Smooth muscle cell (in vitro differentiated cells): ENCODE data around the gene ABHD2. TPM values are rescaled to one million over a fixed set of nuclear protein-coding genes. Genes with fewer than 3 reads are reported as not detected.
"Not testable (repeated sequence)": the region's sequence is repeated elsewhere in the genome, so short reads cannot be mapped to it uniquely, and the experiment has no call there.

ENCODE experiments used
- DNase-seq: peaks from one replicate; lab custom pipeline; 2025; ENCODE audit not compliant: unreplicated experiment; lab: John Stamatoyannopoulos, UW
- H2AFZ ChIP-seq: fragments of 200-600 bp; sonication (generic); 2 replicates; pipeline ENCODE4 v1.6.0; 2016; ENCODE audit warnings: antibody characterized with exemption, low read depth, mild to moderate bottlenecking
- H3F3A ChIP-seq: fragments of 200-600 bp; sonication (generic); 2 replicates; pipeline ENCODE4 v1.6.0; 2017; ENCODE audit warnings: antibody characterized with exemption, low read depth
- H3K27ac ChIP-seq: fragments of 200-600 bp; sonication (generic); 2 replicates; pipeline ENCODE4 v1.5.1; 2016; ENCODE audit warnings: low read depth, mild to moderate bottlenecking
- H3K27me3 ChIP-seq: fragments of 200-600 bp; sonication (generic); 2 replicates; pipeline ENCODE4 v1.6.1; 2016; ENCODE audit warnings: low read depth, mild to moderate bottlenecking
- H3K36me3 ChIP-seq: fragments of 200-600 bp; sonication (generic); 2 replicates; pipeline ENCODE4 v1.5.1; 2016; ENCODE audit warnings: low read depth
- H3K4me1 ChIP-seq: fragments of 200-600 bp; sonication (generic); 2 replicates; pipeline ENCODE4 v1.5.1; 2016; ENCODE audit warnings: low read depth
- H3K4me2 ChIP-seq: fragments of 200-600 bp; sonication (generic); 2 replicates; pipeline ENCODE4 v1.6.0; 2016; ENCODE audit warnings: mild to moderate bottlenecking
- H3K4me3 ChIP-seq: fragments of 200-600 bp; sonication (generic); 2 replicates; pipeline ENCODE4 v1.5.1; 2016; ENCODE audit warnings: mild to moderate bottlenecking
- H3K79me2 ChIP-seq: fragments of 200-600 bp; sonication (generic); 2 replicates; pipeline ENCODE4 v1.6.0; 2016; ENCODE audit warnings: low read depth, mild to moderate bottlenecking
- H3K9ac ChIP-seq: fragments of 200-600 bp; sonication (generic); 2 replicates; pipeline ENCODE4 v1.6.0; 2016; ENCODE audit warnings: low read depth
- H3K9me3 ChIP-seq: fragments of 200-600 bp; sonication (generic); replicated peaks from 2 replicates; pipeline ENCODE4 v1.5.1; 2016; ENCODE audit warnings: low read depth
- H4K20me1 ChIP-seq: fragments of 200-600 bp; sonication (generic); 2 replicates; pipeline ENCODE4 v1.6.0; 2016; ENCODE audit warnings: low read depth
- WGBS: methylation state at CpG from one replicate; pipeline ENCODE4 v1.1.7; 2016; ENCODE audit warnings: low lambda C conversion rate; 5-methylcytosine and 5-hydroxymethylcytosine counted together
- polyA plus RNA-seq: library from polyadenylated mRNA; unstranded; fragments of >200 nt; fragmentation: Nextera tagmentation; extraction: Ambion mirVana; gene quantifications from 2 replicates; pipeline ENCODE4 v1.2.1, GENCODE V29; 2016
- total RNA-seq: library from RNA; depleted of rRNA; stranded (reverse); fragments of >200 nt; gene quantifications from 2 replicates; pipeline ENCODE4 v1.2.3, GENCODE V29; 2014
- TF ChIP-seq, protein P1 (sequence below): fragments of 200-600 bp; sonication (generic); IDR thresholded peaks from 2 replicates; pipeline ENCODE4 v1.5.1; 2017; ENCODE audit warnings: borderline replicate concordance, mild to moderate bottlenecking, antibody characterized with exemption; ENCODE audit not compliant: insufficient read depth, poor library complexity, severe bottlenecking

The ABHD2 gene
- total and polyA plus RNA-seq, 2 experiments from 2014 or later: 9.4 to 23.9 TPM

DNA sequence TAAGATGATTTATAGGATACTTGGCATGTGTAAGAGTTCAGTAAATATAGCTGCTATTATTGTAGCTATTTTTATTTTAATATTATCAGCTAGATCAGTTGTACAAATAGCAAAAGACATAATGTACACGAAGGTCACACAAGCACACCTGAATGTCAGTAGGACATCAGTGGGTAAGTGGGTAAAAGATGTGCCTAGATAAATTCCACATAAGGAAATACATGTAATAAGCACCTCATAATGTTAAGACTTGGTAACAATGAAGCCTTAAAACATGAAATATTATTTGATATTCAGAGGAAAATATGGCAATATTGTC is 41.5 kb downstream of the ABHD2 start:
- Histone ChIP-seq H3K4me3 (no peak overlapping the region), H3K4me1 (no peaks in the 10 kb centered on the region), H3K36me3 (no peaks in the 10 kb centered on the region), H3F3A (no peaks in the 10 kb centered on the region), H3K9me3 (no peaks in the 10 kb centered on the region), H4K20me1 (no peaks in the 10 kb centered on the region), H2AFZ (no peak overlapping the region), H3K4me2 (no peak overlapping the region), H3K27me3 (no peaks in the 10 kb centered on the region), H3K9ac (no peak overlapping the region), H3K79me2 (no peaks in the 10 kb centered on the region), H3K27ac (no peak overlapping the region)
- DNase-seq: no peak
- WGBS: 90% methylated on average over 1 of the region's 1 CpG
- TF ChIP-seq, protein P1, sequence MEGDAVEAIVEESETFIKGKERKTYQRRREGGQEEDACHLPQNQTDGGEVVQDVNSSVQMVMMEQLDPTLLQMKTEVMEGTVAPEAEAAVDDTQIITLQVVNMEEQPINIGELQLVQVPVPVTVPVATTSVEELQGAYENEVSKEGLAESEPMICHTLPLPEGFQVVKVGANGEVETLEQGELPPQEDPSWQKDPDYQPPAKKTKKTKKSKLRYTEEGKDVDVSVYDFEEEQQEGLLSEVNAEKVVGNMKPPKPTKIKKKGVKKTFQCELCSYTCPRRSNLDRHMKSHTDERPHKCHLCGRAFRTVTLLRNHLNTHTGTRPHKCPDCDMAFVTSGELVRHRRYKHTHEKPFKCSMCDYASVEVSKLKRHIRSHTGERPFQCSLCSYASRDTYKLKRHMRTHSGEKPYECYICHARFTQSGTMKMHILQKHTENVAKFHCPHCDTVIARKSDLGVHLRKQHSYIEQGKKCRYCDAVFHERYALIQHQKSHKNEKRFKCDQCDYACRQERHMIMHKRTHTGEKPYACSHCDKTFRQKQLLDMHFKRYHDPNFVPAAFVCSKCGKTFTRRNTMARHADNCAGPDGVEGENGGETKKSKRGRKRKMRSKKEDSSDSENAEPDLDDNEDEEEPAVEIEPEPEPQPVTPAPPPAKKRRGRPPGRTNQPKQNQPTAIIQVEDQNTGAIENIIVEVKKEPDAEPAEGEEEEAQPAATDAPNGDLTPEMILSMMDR: no peak

DNA sequence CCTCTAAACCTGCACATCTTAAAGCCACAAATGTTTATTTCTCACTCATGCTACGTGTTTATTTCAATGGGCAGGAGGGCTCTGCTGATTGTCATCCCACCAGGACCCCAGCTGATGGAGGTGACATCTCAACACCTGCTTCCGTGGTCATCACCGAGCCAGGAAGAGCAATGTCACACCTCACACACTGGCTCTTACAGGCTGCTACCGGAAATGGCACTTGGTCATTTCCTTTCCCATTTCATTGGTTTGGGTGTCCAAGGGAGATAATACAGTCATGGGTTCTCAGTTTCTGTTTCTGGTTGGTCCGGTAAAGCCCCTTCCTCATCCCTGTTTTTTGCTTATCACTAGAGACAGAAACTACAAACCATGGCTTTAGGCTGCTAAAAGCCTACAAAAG is 41.9 kb downstream of the ABHD2 start:
- no peaks in the 10 kb centered on the region for H3K36me3 ChIP-seq
- H4K20me1 ChIP-seq: no peaks in the 10 kb centered on the region
- no peak for DNase-seq
- H3K27ac ChIP-seq: no peak overlapping the region
- H3K27me3 ChIP-seq: no peaks in the 10 kb centered on the region
- H3F3A ChIP-seq: no peaks in the 10 kb centered on the region
- H3K4me2 ChIP-seq: no peak overlapping the region
- no peak overlapping the region for H2AFZ ChIP-seq
- H3K9ac ChIP-seq: no peak overlapping the region
- WGBS: 87% methylated on average over 5 of the region's 5 CpGs
- no peak overlapping the region for H3K4me3 ChIP-seq
- TF ChIP-seq, protein P1: no peak
- H3K4me1 ChIP-seq: no peaks in the 10 kb centered on the region
- no peaks in the 10 kb centered on the region for H3K9me3 ChIP-seq
- H3K79me2 ChIP-seq: no peaks in the 10 kb centered on the region

- Histone ChIP-seq H3K36me3 (no peaks in the 10 kb centered on the region), H3K79me2 (no peaks in the 10 kb centered on the region), H2AFZ (no peak overlapping the region), H3F3A (no peaks in the 10 kb centered on the region), H3K27ac (no peak overlapping the region), H3K9me3 (no peaks in the 10 kb centered on the region), H3K4me2 (no peak overlapping the region), H3K27me3 (no peaks in the 10 kb centered on the region), H4K20me1 (no peaks in the 10 kb centered on the region), H3K4me1 (no peaks in the 10 kb centered on the region), H3K9ac (no peak overlapping the region), H3K4me3 (no peak overlapping the region)
- DNase-seq: no peak
- TF ChIP-seq, protein P1: no peak
- 77% methylated on average over 3 of the region's 3 CpGs for WGBS
Observed at GRCh38 chr15:89131731-89132130, 43.5 kb downstream of the ABHD2 start.

GRCh38 chr15:89132611-89133507 is 44.6 kb downstream of the ABHD2 start:
- TF ChIP-seq, protein P1: no peak
- Histone ChIP-seq H3K4me2 (no peak overlapping the region), H3F3A (no peaks in the 10 kb centered on the region), H3K36me3 (no peaks in the 10 kb centered on the region), H3K79me2 (no peaks in the 10 kb centered on the region), H3K27ac (no peak overlapping the region), H3K27me3 (no peaks in the 10 kb centered on the region), H2AFZ (no peak overlapping the region), H4K20me1 (no peaks in the 10 kb centered on the region), H3K9me3 (no peaks in the 10 kb centered on the region), H3K4me1 (no peaks in the 10 kb centered on the region), H3K4me3 (no peak overlapping the region), H3K9ac (no peak overlapping the region)
- DNase-seq: no peak
- WGBS: 84% methylated on average over 9 of the region's 9 CpGs

DNA sequence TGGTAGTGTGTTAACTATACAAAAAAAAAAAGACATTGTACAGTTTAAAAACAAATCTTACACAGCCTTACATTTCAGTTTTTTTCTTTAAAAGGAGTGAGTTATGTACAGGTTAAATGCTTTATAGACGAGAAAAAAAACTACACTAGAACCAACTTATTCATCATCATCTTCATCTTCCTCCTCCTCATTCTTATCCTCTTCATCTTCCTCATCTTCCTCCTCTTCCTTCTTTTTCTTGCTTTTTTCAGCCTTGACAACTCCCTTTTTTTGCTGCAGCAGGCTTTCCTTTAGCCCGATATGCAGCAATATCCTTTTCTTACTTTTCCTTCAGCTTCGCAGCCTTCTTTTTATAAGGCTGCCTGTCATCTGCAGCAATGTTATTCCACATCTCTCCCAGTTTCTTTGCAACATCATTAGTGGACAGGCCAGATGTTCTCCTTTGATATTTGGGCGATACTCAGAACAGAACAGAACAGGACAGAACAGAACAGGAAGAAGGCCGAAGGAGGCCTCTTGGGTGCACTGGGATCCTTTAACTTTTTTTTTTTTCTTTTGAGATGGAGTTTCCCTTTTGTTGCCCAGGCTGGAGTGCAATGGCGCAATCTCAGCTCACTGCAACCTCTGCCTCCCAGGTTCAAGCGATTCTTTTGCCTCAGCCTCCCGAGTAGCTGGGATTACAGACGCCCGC is 47.3 kb downstream of the ABHD2 start:
- peaks cover 12% of the 10 kb centered on the region for H4K20me1 ChIP-seq
- not testable (repeated sequence) for H3K4me2 ChIP-seq, H3K4me1 ChIP-seq, H2AFZ ChIP-seq, H3K27ac ChIP-seq, H3K9me3 ChIP-seq, H3F3A ChIP-seq, H3K79me2 ChIP-seq, H3K4me3 ChIP-seq, H3K36me3 ChIP-seq, DNase-seq, H3K27me3 ChIP-seq, H3K9ac ChIP-seq
- WGBS: 95% methylated on average over 10 of the region's 10 CpGs
